ENCODE data around the gene AQP11.
"Not testable (repeated sequence)": the region's sequence is repeated elsewhere in the genome, so short reads cannot be mapped to it uniquely, and the experiment has no call there.

AQP11 gene

GRCh38 chr11:77593883-77594282 lies 4.1 kb downstream of the AQP11 start:
- no peak for DNase-seq

GRCh38 chr11:77596626-77597025 lies 6.9 kb downstream of the AQP11 start:
- no peak for DNase-seq

GRCh38 chr11:77598195-77598594 lies 8.4 kb downstream of the AQP11 start:
- no peak for DNase-seq

- DNase-seq: peak; percentile 17
Observed at GRCh38 chr11:77602381-77603088, 12.8 kb downstream of the AQP11 start.

- no peak for DNase-seq
Observed at GRCh38 chr11:77604281-77604680, 14.5 kb downstream of the AQP11 start.

GRCh38 chr11:77609234-77609633 lies 19.5 kb downstream of the AQP11 start:
- no peak for DNase-seq

GRCh38 chr11:77611921-77612320 lies 22.2 kb downstream of the AQP11 start:
- no peak for DNase-seq

- no peak for DNase-seq
Observed at GRCh38 chr11:77617892-77618291, 28.1 kb downstream of the AQP11 start.

- DNase-seq: peak; percentile 19
Observed at GRCh38 chr11:77619576-77620198, 29.9 kb downstream of the AQP11 start.

GRCh38 chr11:77630157-77630710 lies 40.5 kb downstream of the AQP11 start:
- DNase-seq: no peak

- not testable (repeated sequence) for DNase-seq
Observed at GRCh38 chr11:77633926-77634325, 44.2 kb downstream of the AQP11 start.

- peak; percentile 32 for DNase-seq
Observed at GRCh38 chr11:77636731-77637344, 47.1 kb downstream of the AQP11 start.

- DNase-seq: peak; percentile 93
Observed at GRCh38 chr11:77637345-77638165, 47.8 kb downstream of the AQP11 start, which contains the start of gene CLNS1A. CLNS1A (minus strand) TSS chr11:77637794; CDS start chr11:77637714, 80 bp downstream.

GRCh38 chr11:77642228-77642627 lies 52.5 kb downstream of the AQP11 start:
- DNase-seq: no peak

- DNase-seq: no peak
Observed at GRCh38 chr11:77644887-77645286, 55.1 kb downstream of the AQP11 start.

GRCh38 chr11:77647654-77648305 lies 58.0 kb downstream of the AQP11 start:
- no peak for DNase-seq

- no peak for DNase-seq
Observed at GRCh38 chr11:77650123-77650522, 60.4 kb downstream of the AQP11 start.

GRCh38 chr11:77654770-77655434 lies 65.1 kb downstream of the AQP11 start:
- no peak for DNase-seq

GRCh38 chr11:77656362-77656761 lies 66.6 kb downstream of the AQP11 start:
- no peak for DNase-seq

- no peak for DNase-seq
Observed at GRCh38 chr11:77658213-77659013, 68.7 kb downstream of the AQP11 start.

Measured in DMS79 (cell line).